ENCODE data around the gene UBC. TPM values are rescaled to one million over a fixed set of nuclear protein-coding genes. Genes with fewer than 3 reads are reported as not detected.

UBC gene
- total and polyA plus RNA-seq, 9 of the 15 experiments (the other 6 are each of a cell fraction or from before 2014, with no cell fraction given): 533 to 1,153 (median 813) TPM

DNA sequence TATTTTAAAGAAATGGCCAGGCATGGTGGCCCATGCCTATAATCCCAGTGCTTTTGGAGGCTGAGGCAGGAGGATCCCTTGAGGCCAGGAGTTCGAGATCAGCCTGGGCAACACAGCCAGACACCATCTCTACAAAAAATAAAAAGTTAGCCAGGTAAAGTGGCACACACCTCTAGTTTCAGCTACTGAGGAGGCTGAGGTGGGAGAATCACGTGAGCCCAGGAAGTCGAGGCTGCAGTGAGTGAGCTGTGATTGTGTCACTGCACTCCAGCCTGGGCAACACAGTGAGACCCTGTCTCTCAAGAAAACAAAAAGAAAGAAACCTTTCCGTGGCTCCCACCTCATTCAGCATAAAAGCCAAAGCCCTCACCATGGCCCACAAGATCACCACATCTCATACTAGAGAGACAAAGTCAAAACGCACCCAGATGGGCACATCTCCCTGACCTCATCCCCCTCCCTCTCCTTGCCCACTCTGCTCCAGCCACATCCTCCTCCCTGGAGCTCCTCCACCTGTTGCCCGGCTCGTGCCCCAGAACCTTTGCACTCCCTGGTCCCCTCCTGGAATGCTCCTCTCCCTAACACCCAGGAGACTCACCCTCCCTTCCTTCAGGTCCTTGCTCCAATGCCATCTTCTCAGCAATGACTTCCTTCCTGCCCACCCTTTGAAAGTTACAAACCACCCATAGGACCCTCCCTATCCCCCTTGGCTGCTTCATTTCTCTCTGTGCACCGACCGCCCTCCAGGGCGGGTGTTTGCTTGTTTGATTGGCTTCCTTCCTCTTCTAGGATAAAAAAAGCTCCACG, 46.0 kb downstream of the UBC start:
- DNase-seq (ENCODE audit: extremely low read depth in 1 of 4, low spot score in 3 of 4) (no peak), ATAC-seq (no peak), FAIRE-seq (no peak)
- Histone ChIP-seq H2AFZ (ENCODE audit: low read depth, low read length) (peak overlapping the region; percentile 81), H3K27me3 (ENCODE audit: control insufficient read depth in 2 of 2, insufficient read depth in 2 of 2, low read length in 2 of 2) (no peaks in the 10 kb centered on the region), H3K27ac (ENCODE audit: extremely low read depth, low read depth, low read length) (peak overlapping the region; percentile 86; the same call in 2 of the 3 replicates), H3K79me2 (ENCODE audit: control insufficient read depth, insufficient read depth, low read length) (peaks cover 7% of the 10 kb centered on the region), H3K4me2 (ENCODE audit: insufficient read depth, low read length) (peak overlapping the region; percentile 80), H3K9me1 (ENCODE audit: control insufficient read depth, insufficient read depth, low read length) (no peaks in the 10 kb centered on the region), H3K9ac (ENCODE audit: insufficient read depth in 1 of 2, low read depth in 2 of 2, low read length in 2 of 2) (peak overlapping the region; percentile 60 to 89), H3K4me1 (replicated peaks in 1 of 2; ENCODE audit: control insufficient read depth in 2 of 2, insufficient read depth in 2 of 2, low read length in 2 of 2) (peaks cover 41 to 48% of the 10 kb centered on the region in 2 experiments), H3K36me3 (ENCODE audit: control insufficient read depth, insufficient read depth, low read length) (no peaks in the 10 kb centered on the region), H3K9me3 (replicated peaks; ENCODE audit: control insufficient read depth, insufficient read depth, low read depth, low read length) (no peaks in the 10 kb centered on the region), H4K20me1 (replicated peaks; ENCODE audit: control insufficient read depth, insufficient read depth, low read length) (no peaks in the 10 kb centered on the region), H3K4me3 (peak overlapping the region; percentile 14)
- in situ Hi-C loops (cut with MboI): no loop called here
- intact Hi-C loops (cut with micrococcal nuclease): no loop called here
- POLR2A ChIA-PET: interaction anchor here (1.0 to 3.2 kb wide), 7 partner anchors 11 to 51 kb away, joined by 3 to 21 read pairs (median 4); partner anchors contain the start of gene UBC
- WGBS (ENCODE audit: insufficient coverage, low coverage, missing lambda C conversion rate): 51% methylated on average over 10 of the region's 11 CpGs
- BruUV-seq (replicated peaks): TSS peak; percentile 35
- CTCF ChIA-PET (ENCODE audit: low intra/inter-chr PET ratio): interaction anchor here (0.6 kb wide), 1 partner anchor 465 kb away, joined by 3 read pairs; no protein-coding TSS in a partner anchor
- TF ChIP-seq RBM25 (IDR thresholded peaks at IDR 0.05; ENCODE audit: low read depth, low read length, severe bottlenecking): peak; percentile 62
- TF ChIP-seq ZNF263 (CRISPR knock-in tag; IDR thresholded peaks at IDR 0.05; ENCODE audit: borderline replicate concordance): 0 out of 2 replicates have a peak, but pooled peaks have one; percentile 8
- TF ChIP-seq E2F1 (CRISPR knock-in tag; IDR thresholded peaks at IDR 0.05): 0 out of 2 replicates have a peak, but pooled peaks have one; percentile 42
- peak; percentile 12; the same call in 1 of the 2 replicates for TF ChIP-seq SMARCA5 (IDR thresholded peaks at IDR 0.05)
- TF ChIP-seq IFI16 (CRISPR knock-in tag; IDR thresholded peaks at IDR 0.05): no peak
- TF ChIP-seq ZNF143 (CRISPR knock-in tag; IDR thresholded peaks at IDR 0.05): no peak
- TF ChIP-seq, protein P1, sequence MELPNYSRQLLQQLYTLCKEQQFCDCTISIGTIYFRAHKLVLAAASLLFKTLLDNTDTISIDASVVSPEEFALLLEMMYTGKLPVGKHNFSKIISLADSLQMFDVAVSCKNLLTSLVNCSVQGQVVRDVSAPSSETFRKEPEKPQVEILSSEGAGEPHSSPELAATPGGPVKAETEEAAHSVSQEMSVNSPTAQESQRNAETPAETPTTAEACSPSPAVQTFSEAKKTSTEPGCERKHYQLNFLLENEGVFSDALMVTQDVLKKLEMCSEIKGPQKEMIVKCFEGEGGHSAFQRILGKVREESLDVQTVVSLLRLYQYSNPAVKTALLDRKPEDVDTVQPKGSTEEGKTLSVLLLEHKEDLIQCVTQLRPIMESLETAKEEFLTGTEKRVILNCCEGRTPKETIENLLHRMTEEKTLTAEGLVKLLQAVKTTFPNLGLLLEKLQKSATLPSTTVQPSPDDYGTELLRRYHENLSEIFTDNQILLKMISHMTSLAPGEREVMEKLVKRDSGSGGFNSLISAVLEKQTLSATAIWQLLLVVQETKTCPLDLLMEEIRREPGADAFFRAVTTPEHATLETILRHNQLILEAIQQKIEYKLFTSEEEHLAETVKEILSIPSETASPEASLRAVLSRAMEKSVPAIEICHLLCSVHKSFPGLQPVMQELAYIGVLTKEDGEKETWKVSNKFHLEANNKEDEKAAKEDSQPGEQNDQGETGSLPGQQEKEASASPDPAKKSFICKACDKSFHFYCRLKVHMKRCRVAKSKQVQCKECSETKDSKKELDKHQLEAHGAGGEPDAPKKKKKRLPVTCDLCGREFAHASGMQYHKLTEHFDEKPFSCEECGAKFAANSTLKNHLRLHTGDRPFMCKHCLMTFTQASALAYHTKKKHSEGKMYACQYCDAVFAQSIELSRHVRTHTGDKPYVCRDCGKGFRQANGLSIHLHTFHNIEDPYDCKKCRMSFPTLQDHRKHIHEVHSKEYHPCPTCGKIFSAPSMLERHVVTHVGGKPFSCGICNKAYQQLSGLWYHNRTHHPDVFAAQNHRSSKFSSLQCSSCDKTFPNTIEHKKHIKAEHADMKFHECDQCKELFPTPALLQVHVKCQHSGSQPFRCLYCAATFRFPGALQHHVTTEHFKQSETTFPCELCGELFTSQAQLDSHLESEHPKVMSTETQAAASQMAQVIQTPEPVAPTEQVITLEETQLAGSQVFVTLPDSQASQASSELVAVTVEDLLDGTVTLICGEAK (IDR thresholded peaks at IDR 0.05): 0 out of 2 replicates have a peak, but pooled peaks have one; percentile 36
- TF ChIP-seq, protein P1 (CRISPR knock-in tag; IDR thresholded peaks at IDR 0.05): no peak
- TF ChIP-seq NFRKB (IDR thresholded peaks at IDR 0.05; ENCODE audit: low read depth): peak; percentile 63; the same call in 1 of the 2 replicates
- TF ChIP-seq ELF4 (CRISPR knock-in tag; IDR thresholded peaks at IDR 0.05): peak; percentile 20; the same call in 1 of the 2 replicates
- no peak for TF ChIP-seq MAFF (IDR thresholded peaks at IDR 0.05; ENCODE audit: low read length)

Data from K562 (cell line).